ENCODE results near the gene TNRC6B.

The TNRC6B gene

DNA sequence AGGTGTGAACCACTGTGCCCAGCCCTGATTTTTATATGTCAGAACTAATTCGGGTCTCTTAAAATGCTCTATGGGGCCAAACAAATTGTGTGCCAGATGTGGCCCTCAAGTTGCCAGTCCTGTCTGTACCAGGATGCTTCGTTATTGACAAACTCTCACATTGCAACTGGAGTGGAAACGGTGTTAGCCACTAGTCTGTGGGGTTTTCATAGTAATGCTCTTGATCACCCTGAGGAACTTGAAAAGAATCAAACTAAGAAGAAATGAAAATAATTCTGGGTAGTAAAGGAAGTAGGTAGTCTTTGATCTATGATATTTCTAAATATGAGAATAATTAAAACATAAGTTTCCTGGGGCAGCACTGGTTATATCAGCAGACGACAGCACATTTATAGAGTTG, 101.3 kb downstream of the TNRC6B start:
- in situ Hi-C loops (cut with MboI; ENCODE audit: low sequenced_read_pairs, unreplicated experiment), result no loop called here
- no peak for DNase-seq (ENCODE audit: low spot score)
- TF ChIP-seq, protein P1, sequence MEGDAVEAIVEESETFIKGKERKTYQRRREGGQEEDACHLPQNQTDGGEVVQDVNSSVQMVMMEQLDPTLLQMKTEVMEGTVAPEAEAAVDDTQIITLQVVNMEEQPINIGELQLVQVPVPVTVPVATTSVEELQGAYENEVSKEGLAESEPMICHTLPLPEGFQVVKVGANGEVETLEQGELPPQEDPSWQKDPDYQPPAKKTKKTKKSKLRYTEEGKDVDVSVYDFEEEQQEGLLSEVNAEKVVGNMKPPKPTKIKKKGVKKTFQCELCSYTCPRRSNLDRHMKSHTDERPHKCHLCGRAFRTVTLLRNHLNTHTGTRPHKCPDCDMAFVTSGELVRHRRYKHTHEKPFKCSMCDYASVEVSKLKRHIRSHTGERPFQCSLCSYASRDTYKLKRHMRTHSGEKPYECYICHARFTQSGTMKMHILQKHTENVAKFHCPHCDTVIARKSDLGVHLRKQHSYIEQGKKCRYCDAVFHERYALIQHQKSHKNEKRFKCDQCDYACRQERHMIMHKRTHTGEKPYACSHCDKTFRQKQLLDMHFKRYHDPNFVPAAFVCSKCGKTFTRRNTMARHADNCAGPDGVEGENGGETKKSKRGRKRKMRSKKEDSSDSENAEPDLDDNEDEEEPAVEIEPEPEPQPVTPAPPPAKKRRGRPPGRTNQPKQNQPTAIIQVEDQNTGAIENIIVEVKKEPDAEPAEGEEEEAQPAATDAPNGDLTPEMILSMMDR (IDR thresholded peaks at IDR 0.05; ENCODE audit: borderline replicate concordance, control extremely low read depth, extremely low read depth, insufficient read depth, missing control alignments), result no peak

DNA sequence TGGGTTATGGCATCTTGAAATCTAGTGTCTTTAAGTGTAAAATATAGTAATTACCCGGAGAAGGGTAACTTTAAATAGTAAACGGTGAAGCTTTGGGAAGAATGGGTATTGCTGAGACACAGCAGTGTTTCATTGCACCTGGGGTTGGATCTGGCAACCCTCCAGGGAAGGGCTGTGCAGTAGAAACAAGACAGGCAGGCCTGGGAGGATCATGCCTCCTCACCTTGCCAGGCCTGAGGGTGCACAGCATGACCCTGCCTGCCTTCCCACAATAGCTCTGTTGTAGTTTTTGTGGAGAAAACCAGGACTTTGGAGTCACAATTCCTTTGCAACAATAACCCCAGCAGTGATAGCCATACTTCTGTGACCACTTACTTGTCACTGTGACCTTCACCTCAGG, 104.0 kb downstream of the TNRC6B start:
- in situ Hi-C loops (cut with MboI; ENCODE audit: low sequenced_read_pairs, unreplicated experiment), result no loop called here
- no peak for DNase-seq (ENCODE audit: low spot score)
- TF ChIP-seq, protein P1 (IDR thresholded peaks at IDR 0.05; ENCODE audit: borderline replicate concordance, control extremely low read depth, extremely low read depth, insufficient read depth, missing control alignments), result no peak

DNA sequence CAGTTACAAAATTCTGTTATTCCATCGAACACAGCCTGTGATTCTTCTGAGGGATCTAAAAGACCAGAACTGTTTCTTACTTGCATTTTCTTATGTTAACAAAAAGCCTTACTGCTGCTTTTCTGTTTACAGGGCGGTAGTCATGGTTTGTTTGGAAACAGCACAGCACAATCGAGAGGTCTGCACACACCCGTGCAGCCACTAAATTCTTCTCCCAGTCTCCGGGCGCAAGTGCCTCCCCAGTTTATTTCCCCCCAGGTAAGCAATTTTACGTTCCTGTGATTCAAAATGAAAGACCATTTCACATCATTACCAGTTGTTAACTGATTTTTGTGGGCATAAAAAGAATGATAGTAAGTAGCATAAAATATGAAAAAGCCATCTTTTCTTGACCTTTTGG, 107.8 kb downstream of the TNRC6B start:
- in situ Hi-C loops (cut with MboI; ENCODE audit: low sequenced_read_pairs, unreplicated experiment), result no loop called here
- no peak for DNase-seq (ENCODE audit: low spot score)
- TF ChIP-seq, protein P1 (IDR thresholded peaks at IDR 0.05; ENCODE audit: borderline replicate concordance, control extremely low read depth, extremely low read depth, insufficient read depth, missing control alignments), result no peak

DNA sequence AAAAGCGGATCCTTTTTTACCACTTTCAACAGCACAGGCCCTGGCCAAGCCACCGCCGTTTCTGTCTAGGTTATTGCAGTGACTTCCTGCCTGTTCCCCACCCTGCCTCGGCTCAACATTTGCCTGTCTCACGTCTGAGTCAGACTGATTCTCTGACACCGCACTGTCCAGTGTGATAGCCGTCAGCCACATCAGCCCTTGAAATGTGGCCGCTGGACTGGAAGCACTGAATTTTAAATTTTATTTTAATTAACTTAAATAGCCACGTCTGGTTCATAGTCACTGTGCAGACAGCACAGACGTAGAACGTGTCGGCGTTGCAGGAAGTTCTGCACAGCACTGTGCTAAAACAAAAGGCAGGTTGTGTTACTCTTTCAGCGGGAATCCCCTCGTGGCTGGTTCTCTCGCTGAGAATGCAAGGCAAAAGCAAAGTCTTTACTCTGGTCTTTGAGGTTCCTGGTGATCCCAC, 112.3 kb downstream of the TNRC6B start:
- DNase-seq (ENCODE audit: low spot score), result peak; percentile 74
- in situ Hi-C loops (cut with MboI; ENCODE audit: low sequenced_read_pairs, unreplicated experiment), result no loop called here
- TF ChIP-seq, protein P1 (IDR thresholded peaks at IDR 0.05; ENCODE audit: borderline replicate concordance, control extremely low read depth, extremely low read depth, insufficient read depth, missing control alignments), result no peak

DNA sequence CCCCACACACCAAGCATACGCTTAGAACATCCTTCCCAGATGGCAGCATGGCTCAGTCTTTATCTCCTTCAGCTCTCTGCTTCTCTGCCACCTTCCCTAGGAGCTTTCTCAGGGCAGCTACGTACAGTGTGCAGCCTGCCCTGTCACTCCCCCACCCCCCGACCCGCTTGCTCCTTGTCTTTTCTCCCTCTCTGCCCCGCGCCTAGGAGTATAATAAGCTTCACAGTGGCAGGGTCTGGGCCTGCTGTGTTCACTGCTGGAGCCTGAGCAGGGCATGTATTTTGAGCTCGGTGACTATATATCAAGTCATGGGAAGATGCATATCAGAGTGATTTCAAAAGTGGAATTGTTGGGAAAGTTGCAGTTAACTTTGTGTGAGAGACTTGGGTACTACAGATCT, 112.8 kb downstream of the TNRC6B start:
- in situ Hi-C loops (cut with MboI; ENCODE audit: low sequenced_read_pairs, unreplicated experiment), result no loop called here
- DNase-seq (ENCODE audit: low spot score), result no peak
- TF ChIP-seq, protein P1 (IDR thresholded peaks at IDR 0.05; ENCODE audit: borderline replicate concordance, control extremely low read depth, extremely low read depth, insufficient read depth, missing control alignments), result no peak

DNA sequence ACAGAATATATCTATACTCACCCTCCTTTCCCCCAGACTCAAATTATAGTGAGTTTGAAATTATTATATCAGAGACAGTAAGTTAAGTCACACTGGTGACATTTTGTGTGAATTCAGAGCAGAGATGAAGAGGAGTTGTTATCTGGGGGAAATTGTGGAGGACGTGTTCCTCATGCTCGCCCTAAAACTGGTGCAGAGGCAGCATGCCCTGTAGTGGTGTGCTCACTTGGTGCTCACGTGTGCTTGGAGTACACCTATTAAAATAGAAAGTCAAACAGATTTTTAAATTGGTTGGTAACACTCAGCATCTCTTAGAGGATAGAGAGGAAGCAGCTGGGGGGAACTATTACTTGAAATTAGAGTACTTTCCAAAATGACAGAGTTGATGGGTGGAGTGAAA, 117.0 kb downstream of the TNRC6B start:
- TF ChIP-seq, protein P1 (IDR thresholded peaks at IDR 0.05; ENCODE audit: borderline replicate concordance, control extremely low read depth, extremely low read depth, insufficient read depth, missing control alignments), result no peak
- no peak for DNase-seq (ENCODE audit: low spot score)
- in situ Hi-C loops (cut with MboI; ENCODE audit: low sequenced_read_pairs, unreplicated experiment), result no loop called here

DNA sequence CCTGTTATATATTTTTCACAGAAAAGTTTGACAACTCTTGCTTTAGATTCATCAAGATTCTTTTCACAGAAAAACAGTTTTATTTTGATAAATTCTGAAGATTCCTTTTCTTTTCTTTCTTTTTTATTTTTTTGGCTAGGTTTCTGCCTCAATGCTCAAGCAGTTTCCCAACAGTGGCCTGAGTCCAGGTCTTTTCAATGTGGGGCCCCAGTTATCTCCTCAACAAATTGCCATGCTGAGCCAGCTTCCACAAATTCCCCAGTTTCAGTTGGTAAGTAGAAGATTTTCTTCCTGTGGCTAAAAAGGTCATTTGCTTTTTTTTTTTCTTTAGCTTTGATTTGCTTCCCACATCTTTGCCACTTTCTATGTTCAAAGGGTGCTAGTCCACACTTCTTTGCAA, 122.6 kb downstream of the TNRC6B start:
- DNase-seq (ENCODE audit: low spot score), result no peak
- TF ChIP-seq, protein P1 (IDR thresholded peaks at IDR 0.05; ENCODE audit: borderline replicate concordance, control extremely low read depth, extremely low read depth, insufficient read depth, missing control alignments), result no peak
- in situ Hi-C loops (cut with MboI; ENCODE audit: low sequenced_read_pairs, unreplicated experiment), result no loop called here
